OCI-M2 (cell line): Measurements from ENCODE around the gene DDX60.
"Not testable (repeated sequence)": the region's sequence is repeated elsewhere in the genome, so short reads cannot be mapped to it uniquely, and the experiment has no call there.

Source experiments
- DNase-seq: peaks from one replicate; lab custom pipeline; 2025; ENCODE audit not compliant: unreplicated experiment; lab: John Stamatoyannopoulos, UW

DDX60 gene

DNA sequence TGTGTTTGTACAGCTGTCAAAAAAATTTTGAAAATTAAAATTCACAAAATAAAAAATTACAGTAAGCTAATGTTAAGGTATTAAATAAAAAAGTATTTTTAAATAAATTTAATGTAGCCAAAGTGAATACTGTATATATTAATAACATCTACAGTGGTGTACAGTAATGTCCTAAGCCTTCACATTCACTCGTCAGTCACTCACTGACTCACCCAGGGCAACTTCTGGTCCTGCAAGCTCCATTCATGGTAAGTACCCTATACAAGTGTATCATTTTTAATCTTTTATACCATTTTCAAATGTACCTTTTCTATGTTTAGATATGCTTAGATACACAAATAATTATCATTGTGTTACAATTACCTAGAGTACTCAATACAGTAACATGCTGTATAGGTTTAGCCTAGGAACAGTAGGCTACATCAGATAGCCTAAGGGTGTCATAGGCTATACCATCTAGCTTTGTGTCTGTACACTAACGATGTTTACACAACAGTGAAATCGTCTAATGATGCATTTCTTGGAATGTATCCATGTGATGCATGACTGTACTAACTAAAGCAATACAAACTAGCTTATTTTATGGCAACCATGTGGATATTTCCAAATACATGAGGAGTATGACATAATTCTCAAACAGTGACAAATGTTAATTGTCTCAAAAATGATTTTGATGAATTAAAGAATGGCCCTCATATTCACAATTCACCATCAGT is 13.7 kb downstream of the DDX60 start:
- no peak for DNase-seq

DNA sequence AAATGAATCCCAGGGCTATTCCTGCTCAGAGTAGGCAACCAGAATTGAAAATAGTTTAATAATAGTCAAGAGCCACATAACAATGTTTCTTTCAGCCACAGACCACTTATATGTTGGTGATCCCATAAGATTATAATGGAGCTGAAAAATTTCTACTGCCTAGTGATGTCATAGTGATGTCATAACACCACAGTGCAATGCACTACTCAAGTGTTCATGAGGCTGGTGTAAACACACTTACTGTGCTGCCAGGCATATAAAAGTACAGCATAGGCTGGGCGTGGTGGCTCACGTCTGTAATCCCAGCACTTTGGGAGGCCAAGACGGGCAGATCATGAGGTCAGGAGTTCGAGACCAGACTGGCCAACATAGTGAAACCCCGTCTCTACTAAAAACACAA is 15.1 kb downstream of the DDX60 start:
- DNase-seq: not testable (repeated sequence)

DNA sequence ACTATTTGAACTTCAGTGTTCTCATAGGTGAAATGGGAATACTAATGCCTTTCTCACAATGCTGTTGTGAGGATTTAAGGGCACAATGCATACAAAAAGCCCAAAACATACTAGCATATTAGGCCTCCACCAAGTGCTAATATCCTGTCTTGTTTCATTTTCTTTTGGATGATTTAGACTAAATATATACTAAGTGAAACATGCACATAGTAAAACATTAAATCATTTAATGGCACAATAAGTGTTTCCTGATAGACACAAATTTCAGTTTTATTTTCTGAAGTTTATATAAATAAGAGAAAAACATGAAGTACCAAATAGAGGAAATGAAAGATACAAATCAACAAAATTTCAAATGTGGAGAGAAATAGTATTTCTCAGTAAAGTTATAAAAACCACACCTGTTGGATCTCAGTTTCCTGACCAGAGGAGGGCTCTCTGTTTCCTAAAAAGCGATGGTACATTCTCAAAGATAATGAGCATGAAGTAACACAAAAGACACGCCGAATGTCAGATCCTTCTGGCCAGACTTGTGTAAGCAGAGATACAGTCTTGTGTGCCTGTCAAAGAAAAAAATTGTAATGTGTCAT is 25.1 kb downstream of the DDX60 start:
- DNase-seq: no peak

DNA sequence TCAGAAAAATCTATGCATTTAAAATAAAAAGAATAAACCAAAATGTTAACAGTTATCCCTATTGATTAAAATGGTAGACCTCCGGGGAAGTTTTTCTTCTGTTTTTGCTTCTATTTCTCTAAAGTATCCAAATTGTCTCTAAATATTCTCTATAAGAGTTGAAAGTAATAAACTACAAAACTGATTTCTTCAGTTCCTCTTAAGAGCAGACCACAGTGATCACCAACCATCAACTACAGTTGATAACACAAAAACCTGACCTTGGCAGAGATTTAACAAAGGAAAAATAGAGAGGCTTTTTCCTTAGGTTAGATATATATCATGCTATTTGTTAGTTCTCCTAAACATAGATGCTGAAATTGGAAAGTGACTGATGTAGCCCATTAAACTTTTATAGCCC is 27.3 kb downstream of the DDX60 start:
- no peak for DNase-seq

DNA sequence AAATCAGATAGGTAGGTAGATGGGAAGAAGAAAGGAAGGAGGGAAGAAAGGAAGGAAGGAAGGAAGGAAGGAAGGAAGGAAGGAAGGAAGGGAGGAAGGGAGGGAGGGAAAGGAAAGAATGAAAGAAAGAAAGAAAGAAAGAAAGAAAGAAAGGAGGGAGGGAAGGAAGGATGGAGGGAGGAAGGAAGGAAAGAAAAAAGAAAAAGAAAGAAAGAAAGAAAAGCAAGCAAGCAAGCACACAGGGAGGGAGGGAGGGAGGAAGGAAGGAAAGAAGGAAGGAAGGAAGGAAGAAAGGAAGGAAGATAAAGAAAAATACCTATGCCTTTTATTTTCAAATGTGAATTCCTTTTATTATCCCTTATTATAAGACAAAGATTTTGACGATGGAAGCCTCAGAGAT is 32.7 kb downstream of the DDX60 start:
- not testable (repeated sequence) for DNase-seq

DNA sequence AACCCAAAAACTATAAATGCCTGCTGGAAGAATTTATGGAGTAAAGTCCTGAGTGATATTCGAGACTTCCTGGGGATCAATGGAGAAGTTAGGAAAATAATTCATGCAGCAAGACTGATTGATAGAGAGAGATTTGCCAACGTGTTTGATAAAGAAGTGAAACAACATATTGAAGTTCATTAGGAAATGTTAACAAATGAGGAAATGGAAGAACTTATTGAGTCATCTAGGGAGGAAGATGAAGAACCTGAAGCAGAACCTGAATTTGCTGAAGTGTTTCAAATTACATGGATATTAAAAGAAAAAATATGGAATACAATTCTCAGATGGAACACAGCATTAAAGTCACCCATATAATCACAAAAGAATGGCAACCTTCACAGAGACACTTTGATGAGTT is 39.0 kb downstream of the DDX60 start:
- DNase-seq: no peak

DNA sequence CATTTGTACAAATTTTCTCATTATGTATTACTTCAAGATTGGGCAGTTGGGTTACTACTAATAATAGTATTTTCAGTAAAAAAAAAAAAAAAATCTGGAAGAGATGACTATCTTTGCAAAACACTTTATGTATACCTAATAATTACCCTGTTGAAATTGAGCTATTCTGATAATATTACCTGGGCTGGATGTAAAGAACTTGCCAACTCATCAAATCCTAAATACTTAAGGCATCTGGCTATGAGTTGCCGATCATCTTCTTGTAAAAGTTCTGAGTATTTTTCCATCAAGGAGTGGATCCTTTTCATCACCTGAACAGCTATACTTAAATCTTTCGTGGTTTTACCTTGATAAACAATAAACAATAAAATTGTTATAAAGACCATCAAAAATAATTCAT is 42.7 kb downstream of the DDX60 start:
- no peak for DNase-seq

GRCh38 chr4:168274871-168275270 is 43.7 kb downstream of the DDX60 start:
- DNase-seq: no peak

DNA sequence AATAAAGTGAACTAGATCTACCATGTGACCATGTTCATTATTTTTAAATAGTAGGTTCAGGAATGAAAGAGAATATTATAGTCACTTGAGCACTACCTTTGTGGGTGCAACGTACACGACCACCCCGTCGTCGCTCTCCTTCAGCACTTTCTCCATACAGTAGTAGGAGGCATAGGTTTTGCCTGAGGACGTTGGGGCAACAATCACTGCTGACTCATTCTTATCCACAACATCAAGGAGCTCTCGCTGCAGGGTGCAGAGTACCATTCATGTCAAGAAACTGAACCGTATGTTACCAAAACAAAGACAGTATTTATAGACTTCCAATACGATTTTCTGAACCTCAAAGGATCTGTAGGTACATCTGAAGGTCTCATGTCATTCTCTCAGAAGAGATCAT is 44.7 kb downstream of the DDX60 start:
- DNase-seq: no peak

DNA sequence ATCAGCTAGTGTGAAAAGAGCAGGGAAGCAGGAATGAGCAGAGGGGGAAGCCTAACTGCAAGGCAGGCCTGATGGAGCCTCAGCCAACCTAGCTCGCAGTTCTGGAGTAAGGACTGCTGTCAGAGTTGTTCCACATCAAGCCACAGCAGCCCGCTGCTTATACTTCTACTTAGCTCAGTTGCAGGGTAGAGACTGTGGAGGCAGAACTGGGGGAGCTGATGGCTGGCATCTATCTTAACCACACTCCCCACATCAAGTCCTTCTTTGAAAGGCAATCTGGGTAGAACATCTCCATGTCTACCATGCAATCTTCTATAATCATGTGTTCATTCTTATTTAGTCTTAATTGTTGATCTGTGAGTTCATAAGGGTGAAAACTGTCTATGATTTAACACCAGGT is 46.1 kb downstream of the DDX60 start:
- no peak for DNase-seq

DNA sequence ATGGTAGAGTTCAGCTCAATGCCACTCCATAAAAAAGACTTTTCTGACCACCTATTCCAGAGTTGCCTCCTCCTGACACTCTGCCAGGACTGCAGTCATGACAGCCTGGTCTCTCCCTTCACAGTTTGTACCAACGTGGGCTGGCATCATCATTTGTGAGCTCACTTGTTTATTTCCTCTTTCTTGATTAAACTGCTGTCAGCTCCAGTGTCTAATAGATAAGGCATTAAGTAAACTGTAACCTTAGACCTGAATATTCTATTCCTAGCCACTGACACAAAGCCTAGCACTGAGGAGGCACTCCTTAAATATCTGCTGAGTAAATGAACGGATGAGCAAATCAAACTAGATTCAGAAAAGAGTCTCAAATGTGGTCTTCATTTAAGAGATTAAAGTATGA is 48.7 kb downstream of the DDX60 start:
- DNase-seq: no peak

DNA sequence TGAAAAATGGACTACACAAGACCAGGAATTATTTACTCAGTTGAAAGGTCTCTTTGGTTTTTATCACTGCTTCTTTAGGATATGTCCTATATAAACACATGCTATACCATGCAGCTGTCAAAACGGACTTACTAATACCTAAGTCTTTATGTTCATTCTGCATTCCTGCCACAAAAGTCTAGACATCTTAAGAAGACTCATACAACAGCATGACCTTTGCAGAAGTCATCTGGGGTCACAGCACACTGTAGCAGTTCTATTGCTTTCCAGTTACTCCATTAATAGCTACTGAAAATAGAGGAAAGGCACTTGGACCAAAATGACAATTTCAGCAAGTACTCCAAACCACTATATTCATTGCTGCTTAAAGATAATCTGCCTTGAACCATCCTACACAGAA is 53.2 kb downstream of the DDX60 start:
- no peak for DNase-seq

- no peak for DNase-seq
Measured at GRCh38 chr4:168264903-168265302, 53.6 kb downstream of the DDX60 start.

DNA sequence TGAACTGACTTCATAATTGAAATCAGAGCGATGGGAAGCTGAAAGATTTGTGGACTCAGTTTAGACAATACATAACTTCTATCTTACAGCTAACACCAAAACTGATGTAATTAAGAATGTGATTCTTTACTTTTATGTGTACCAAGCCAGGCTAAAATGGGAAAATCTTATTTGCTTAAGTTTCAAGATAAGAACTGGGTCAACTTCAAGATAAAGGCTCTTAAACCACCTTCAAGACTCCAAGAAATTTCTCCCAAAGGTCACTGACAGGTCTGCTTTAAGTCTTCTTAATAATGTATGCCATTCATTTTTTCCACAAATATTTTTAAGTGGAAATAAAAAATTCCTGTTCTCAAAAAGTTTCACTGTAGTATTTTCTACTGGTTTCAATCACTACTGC is 55.5 kb downstream of the DDX60 start:
- no peak for DNase-seq

GRCh38 chr4:168259096-168259495 is 59.5 kb downstream of the DDX60 start:
- DNase-seq: no peak

DNA sequence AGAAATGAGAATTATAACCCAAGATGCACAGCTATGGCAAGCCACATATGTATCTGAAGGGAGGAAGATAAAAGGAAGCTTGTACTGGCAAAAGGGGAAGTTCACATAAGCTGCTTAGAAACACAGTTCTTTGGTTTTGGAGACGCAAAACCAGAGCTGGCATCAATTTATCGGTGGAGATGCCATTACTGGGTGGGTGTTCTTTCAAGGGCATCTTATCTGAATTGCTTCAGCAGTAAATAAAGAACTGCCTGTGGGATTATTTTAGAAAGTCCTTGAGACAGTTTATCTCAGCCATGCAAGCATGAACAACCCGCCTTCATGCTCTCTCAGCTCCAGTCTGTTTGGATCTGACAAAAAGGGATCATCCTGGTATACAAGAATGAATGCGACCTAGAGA is 60.8 kb downstream of the DDX60 start:
- peak; percentile 51 for DNase-seq

DNA sequence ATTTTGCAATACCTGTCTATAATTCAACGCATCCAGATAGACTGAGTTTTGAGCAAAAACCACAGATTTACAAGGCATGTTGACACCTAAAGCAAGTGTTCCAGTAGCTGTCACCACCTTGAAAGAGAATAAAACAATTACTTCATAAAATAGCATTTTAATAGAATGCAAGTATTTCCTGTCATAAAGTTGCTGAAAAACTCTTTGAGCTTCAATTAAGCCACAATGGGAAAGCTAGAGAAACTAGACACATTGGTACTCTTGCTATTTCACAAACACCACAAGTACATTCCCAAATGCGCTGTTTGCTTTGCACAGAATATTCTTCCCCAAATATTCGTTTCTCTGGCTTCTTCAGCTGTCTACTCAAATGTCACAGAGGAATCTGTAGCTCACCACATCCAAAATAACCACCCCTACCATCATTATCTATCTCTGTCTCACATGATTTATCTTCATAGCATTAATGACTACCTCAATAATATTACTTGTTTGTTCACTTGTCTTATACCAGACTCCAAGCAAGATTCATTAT is 70.3 kb downstream of the DDX60 start:
- no peak for DNase-seq

DNA sequence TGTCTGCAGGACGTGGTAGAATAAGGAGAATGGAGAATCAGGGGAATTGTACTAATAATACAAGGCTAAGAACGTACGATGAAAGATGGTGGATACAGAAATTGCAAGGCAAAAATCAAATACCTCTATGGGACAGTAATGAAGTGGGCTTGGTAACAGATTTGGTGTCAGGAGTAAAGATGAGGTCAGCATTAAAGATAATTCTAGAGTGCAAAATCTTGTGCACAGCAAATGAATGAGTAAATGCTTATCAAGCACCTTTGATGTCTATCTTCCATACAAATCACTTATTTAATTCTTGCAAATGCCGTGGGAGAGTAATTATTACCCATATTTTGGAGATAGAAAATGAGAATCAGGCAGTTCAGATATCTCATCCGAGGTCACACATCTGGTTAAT is 70.9 kb downstream of the DDX60 start:
- no peak for DNase-seq

DNA sequence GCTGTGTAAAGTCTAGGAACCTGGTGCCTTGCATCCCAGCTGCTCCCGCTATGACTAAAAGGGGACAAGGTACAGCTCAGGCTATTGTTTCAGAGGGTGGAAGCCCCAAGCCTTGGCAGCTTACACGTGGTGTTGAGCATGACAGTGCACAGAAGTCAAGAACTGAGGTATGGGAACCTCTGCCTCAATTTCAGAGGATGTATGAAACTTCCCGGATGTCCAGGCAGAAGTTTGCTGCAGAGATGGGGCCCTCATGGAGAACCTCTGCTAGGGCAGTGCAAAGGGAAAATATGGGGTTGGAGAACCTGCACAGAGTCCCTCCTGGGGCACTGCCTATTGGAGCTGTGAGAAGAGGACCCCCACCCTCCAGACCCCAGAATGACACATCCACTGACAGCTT is 76.6 kb downstream of the DDX60 start:
- DNase-seq: no peak

DNA sequence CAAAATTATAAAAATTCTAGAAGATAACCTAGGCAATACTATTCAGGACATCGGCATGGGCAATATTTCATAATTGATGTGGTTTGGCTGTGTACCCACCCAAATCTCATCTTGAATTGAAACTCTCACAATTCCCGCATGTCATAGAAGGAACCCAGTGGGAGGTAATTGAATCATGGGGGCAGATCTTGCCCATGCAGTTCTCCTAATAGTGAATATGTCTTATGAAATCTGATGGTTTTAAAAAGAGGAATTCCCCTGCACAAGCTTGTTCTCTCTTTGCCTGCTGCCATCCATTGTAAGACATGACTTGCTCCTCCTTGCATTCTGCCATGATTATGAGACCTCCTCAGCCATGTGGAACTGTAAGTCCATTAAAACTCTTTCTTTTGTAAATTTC is 77.7 kb downstream of the DDX60 start:
- no peak for DNase-seq

DNA sequence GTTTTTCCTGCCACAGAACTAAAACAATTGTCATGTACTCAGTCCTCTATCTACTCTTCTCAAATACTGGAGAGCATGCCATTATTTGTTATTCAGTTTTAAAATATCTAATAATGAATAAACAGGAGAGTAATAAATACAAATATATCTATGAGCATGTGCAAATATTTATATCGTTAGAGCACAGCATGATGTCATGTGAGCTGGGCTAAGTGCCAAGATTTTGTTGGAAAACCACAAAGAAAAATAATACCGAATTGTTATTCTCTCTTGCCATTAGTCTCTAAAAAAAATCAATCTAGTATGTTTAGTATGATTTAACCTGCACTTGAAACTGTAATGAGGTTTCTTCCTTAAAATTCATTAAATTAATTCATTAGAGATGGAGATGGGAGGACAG is 97.3 kb downstream of the DDX60 start:
- DNase-seq: no peak

DNA sequence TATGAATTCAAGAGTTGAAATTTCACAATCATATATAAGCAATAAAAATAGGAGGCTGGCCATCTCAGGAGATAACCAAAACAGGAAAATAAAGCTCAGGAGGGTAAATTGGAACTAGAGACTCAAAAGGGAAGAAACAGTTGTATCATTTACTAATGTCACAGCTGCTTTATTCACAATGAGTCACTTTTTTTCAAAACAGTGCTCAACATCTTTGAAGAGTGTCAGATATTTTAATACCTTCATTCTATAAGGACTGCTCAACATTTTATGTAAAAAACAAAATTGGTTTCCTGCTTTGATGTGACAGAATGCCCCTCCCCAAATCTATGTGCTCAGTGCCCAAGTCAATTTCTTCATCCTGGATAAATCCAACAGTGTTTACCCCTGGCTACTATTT is 97.7 kb downstream of the DDX60 start:
- no peak for DNase-seq

DNA sequence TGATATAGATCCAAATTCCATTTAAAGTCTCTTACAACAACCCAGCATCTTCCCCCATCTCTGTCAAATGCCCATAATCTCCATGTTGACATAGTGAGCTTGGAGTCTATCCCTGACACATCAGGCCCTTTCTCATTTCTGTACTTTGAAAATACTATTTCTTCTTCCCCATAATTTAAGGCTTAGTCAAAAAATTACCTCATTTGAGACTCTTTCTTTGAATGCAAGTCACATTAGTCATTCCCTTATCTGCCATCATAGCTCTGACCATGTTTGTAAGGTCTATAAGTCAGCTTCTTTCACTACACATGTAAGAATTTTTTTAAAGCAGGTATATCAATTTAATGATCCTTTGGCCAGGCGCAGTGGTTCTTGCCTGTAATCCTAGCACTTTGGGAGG is 99.9 kb downstream of the DDX60 start:
- no peak for DNase-seq
